HG03565 (cell line): Measurements from ENCODE around the gene FASTKD1.
"Not testable (repeated sequence)": the region's sequence is repeated elsewhere in the genome, so short reads cannot be mapped to it uniquely, and the experiment has no call there.

ENCODE experiments used
- ATAC-seq: cut with Tn5 transposase; IDR thresholded peaks from one replicate; pipeline ENCODE4 v1.9.1; 2021; ENCODE audit warnings: mild to moderate bottlenecking, moderate library complexity; ENCODE audit not compliant: unreplicated experiment

Gene FASTKD1

DNA sequence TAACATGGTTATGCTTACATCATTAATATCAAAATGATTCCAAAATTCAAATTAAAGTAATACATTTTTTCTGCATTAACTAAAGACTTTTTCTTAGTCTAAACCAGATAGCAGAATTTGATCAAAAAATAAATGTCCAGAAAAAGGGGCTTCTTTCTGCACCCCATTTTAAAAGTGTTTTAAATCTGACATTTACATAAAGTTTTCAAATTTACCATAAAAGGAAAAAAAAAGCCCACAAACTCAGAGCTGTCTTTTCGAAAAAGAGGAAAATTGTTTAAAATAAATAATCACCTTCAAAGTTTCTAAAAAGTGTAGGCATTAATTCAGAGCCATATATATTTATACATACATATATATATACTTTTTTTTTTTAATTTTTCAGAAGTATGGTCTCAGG lies 1.5 kb downstream of the FASTKD1 start:
- no peak for ATAC-seq

DNA sequence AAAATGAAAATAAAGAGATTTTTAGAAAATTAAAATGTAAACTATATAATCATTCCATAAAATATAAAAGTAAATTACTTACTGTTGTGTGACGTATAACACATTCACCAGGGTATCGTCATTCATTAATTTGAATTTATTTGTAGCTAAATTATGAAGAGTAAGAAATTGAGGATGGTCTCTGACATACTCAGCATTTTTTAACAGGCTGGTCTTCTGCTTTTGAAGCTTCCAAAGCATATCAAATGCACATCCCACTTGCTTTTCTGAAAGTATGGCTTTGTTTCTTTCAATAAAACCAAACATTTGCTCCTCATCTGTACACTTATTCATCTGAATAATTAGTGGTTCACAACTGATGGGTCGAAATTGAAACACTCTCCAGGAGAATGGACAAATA lies 2.1 kb downstream of the FASTKD1 start:
- ATAC-seq = no peak

DNA sequence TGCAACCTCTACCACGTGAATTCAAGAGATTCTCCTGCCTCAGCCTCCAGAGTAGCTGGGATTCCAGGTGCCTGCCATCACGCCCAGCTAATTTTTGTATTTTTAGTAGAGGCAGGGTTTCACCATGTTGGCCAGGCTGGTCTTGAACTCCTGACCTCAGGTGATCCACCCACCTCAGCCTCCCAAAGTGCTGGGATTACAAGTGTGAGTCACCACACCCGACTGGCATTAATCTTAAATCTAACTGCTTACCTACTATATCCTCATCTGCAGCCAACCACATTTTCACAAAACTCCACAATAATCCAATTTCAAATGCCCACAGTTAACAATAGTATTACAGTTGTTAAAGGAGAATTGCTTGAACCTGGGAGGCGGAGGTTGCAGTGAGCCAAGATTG lies 2.9 kb downstream of the FASTKD1 start:
- ATAC-seq = not testable (repeated sequence)

DNA sequence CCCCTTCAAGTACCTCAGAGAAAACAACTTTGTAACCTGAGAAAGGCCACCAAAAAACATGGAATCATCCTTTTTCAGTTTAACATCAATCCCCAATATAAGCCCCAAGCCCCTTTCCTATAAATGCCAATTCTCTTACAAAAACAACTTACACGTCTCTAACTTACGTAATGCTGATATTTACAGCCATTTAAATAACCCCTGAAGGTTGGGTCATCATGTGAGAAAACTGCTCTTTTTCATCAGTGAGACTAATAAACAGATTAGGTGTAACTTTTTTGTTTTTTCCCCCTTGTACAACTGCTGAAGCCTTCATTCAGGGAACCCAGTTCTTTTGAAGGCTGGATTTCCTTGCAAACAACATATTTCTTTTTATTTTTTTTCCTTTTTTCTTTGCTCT lies 3.7 kb downstream of the FASTKD1 start:
- ATAC-seq = no peak

DNA sequence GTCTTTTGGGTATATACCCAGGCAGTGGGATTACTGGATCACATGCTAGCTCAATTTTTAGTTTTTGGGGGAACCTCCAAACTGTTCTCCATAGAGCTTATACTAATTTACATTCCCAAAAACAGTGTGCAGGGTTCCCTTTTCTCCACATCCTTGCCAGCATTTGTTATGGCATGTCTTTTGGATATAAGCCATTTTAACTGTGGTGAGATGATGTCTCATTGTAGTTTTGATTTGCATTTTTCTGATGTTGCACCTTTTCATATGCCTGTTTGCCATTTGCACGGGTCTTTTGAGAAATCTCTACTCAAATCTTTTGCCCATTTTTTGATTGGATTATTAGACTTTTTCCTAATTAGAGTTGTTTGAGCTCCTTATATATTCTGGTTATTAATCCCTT lies 8.0 kb downstream of the FASTKD1 start:
- no peak for ATAC-seq

DNA sequence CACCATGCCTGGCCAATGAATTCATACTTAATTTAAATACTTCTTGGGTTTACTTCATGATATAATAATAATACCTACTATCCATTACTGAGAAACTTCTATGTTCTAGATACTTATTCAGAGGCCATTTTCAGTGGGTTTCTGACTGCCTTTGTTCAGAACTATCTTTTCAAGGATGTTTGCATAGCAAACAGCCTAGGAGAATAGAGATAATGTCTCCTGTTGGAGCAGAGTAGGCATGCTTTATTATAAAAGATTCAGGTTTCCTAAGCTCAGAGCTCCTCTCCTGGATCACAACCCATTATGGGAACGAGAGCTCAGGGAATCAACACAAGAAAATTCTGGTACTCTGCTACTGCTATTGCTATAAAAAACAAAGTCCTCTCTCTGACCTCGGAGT lies 11.1 kb downstream of the FASTKD1 start:
- no peak for ATAC-seq

DNA sequence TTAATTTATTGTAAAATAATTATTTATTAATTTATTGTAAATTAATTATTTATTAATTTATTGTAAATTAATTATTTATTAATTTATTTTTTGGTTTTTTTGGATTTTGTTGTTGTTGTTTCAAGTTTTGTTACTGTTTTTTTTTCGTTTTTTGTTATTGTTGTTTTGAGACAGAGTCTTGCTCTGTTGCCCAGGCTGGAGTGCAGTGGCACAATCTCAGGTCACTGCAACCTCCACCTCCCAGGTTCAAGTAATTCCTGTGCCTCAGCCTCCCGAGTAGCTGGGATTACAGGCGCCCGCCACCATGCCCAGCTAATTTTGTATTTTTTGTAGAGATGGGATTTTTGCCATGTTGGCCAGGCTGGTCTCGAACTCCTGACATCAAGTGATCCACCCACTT lies 11.6 kb downstream of the FASTKD1 start:
- ATAC-seq = not testable (repeated sequence)

DNA sequence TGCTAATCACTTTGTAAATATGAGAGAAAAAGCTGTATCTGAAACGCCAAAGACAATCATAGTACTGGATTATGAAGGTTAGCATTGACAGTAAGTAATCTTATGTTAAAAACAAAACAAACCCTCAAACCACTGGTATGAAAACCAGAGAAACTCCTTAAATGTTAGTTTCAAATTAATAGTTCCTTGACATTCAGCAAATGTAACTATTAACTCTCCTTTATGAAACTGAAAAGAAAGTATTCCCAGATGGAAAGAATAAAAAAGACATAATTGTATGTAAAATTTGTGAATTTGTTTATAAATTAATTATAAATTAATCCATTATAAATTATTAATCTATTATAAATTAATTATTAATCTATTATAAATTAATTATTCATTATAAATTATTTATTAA lies 12.3 kb downstream of the FASTKD1 start:
- ATAC-seq = no peak

DNA sequence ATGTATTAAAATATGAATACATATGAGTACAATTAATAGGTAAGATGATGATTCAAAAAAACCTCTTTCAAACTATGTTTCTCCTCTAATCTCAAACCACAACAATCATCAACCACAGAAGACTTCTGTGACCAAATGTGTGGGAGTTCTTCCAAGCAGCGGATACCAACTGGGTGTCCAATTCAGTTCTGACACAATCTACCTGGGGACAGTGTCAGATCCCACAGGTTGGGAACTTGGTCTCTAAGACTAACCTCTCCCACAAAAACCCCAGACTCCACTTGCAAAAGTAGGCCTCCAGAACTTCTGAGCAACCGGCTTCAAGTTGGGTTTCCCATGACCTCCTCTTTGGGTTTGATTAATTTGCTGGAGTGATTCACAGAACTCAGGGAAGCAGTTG lies 26.9 kb downstream of the FASTKD1 start:
- ATAC-seq = no peak

DNA sequence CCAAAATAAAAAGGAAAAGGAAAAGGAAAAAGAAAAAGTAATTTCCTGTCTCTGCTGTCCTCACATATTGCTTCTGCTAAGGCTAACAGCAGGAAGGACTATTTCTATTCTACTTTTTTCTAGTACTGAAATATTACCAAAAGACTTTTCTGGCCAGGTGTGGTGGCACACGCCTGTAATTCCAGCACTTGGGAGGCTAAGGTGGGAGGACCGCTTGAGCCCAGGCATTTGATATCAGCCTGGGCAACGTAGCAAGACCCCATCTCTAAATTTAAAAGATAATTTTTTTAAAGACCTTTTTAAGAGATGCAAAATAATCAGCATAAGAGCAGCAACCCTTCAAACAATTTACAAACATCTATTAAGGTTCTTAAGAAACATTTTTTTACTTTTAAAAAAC lies 31.2 kb downstream of the FASTKD1 start:
- ATAC-seq = no peak

DNA sequence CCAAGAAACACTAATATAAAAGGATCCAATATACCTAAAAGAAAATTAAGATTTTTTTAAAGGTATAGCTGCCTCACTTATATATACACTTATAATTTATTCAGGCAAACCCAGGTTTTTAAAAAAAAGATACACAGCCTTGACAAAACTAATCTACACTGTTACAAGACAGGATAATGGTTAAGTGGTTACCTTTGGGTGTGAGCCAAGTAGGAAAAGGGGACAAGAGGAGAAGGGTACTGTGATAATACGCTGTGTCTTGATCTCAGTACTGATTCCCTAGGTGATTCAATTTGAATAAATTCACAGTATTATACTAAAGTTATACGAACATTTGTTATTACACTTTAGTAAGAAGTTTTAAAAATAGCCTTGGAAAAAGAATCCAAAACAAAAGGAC lies 33.5 kb downstream of the FASTKD1 start:
- no peak for ATAC-seq

DNA sequence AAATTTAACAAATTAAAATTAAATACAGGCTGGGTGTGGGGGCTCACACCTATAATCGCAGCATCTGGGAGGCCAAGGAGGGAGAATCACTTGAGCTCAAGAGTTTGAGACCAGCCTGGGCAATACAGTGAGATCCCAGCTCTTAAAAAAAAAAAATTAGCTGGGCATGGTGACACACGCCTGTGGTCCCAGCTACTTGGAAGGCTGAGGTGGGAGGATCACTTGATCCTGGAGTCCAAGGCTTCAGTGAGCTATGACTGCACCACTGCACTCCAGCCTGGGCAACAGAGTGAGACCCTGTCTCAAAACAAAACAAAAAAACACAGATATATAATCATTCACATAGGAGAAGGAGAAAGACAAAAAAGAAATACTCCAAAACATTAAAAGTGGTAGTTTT lies 34.2 kb downstream of the FASTKD1 start:
- not testable (repeated sequence) for ATAC-seq

DNA sequence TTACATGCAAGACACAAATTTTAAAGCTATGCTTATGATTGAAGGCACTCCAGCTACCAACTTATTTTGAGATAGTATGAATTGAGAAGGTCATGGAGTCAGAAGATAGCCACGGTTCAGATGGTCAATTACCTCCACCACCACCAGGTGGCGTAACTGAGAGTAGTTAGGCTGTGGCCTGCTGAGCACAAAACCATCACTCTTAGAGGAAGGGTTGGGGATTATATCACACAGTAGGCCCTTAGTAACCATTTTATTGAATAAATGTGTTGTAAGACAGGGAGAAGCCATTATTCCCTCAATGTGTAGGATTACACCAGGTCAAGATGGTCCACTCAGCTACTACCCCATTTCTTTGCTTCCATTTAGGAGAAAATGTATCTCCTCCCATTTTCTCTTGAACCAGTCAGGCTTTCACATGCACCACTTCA lies 45.4 kb downstream of the FASTKD1 start:
- ATAC-seq = peak; percentile 84

DNA sequence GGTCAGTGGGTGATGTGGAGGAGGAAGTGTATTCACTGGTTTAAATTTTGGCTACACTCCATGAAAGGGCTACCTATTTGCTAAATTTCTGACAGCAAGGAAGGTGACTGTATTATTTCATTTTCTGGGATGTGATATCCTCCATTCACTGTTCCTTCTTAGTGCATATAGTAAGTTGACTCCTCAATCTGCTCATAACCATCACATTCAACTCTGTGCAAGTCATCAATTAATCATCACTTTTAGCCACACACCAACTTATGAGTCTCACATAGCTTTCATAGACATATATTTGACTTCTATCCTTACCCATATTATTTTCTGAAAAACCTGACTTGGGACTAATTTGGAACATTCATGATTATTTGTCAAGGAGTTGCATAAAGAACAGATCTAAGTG lies 47.2 kb downstream of the FASTKD1 start:
- ATAC-seq = no peak

DNA sequence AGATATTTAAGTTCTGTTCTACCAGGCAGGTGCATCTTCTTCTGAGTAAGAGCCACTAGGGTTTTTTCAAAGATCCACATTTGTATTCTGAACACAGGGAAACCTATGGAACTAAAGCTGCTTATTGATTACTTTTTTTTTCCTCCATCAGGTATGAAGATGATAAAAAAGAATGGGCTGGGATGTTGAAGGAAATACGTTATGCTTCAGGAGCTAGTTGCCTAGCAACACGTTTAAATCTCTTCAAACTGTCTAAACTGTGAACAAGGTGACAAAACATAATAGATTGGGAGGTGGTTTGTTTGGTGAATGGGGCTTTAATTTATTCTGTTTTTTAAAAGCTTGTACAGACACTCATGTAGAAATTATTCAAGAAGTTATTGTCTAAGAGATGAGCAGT lies 48.2 kb downstream of the FASTKD1 start:
- ATAC-seq = no peak

DNA sequence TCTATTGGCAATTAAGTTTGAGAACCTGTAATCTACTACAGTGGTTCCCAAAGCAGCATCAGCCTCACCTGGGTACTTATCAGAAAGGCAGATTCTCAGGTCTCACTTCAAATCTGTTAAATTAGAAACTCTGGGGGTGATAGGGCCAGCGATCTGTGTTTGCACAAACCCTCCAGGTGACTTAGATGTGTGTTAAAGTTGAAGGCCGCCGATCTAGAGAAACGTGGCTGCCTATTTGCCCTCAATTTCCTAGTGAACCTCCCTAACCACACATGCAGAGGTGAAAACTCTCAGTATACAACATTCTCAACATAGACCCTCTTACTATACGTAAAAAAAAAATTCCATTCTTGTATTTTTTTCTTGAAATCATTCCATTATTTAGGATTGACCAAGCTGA lies 50.0 kb downstream of the FASTKD1 start:
- ATAC-seq = no peak

DNA sequence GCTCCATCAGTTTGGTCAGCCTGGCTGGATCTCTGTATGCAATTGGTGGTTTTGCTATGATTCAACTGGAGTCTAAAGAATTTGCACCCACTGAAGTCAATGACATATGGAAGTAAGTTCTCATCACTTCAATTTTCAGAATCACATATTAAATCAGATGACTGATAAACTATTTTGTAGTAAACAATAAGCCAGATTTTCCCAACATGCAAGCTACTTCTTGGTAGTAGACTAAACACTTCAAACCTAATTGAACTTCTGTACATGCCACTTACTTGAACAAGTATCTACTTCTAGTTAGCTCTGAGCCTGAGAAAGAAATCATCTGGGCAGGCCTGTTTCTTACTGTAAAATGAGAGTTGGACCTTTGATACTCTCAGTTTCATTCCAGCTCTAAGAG lies 52.8 kb downstream of the FASTKD1 start:
- no peak for ATAC-seq

DNA sequence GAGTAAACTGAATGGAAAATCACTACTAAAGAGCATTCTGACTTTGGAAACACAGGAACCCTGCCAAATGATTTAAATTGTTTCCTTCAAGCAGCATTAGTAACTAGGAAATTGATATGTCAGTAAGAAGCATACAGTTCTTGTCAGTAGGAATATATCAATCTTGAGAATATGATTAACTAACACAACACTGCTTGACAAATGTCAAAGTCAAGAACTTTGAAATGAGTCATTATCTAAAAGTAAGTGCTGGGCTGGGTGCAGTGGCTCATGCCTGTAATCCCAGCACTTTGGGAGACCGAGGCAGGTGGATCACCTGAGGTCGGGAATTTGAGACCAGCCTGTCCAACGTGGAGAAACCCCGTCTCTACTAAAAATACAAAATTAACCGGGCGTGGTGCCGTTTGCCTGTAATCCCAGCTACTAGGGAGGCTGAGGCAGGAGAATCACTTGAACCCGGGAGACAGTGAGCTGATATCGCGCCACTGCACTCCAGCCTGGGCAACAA lies 57.1 kb downstream of the FASTKD1 start:
- ATAC-seq = not testable (repeated sequence)

DNA sequence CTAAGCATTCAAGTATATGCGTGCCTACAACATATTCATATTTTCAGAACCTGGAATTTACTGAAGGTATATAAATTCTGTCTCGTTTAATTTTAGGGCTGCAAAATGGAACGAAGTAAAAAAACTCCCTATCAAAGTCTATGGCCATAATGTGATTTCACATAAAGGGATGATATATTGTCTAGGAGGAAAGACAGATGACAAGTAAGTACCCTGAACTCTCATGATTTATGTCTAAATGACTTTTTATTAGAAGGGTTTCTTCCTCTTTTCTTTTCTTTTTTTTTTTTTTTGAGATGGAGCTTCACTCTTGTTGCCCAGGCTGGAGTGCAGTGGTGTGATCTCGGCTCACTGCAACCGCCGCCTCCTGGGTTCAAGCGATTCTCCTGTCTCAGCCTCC lies 58.9 kb downstream of the FASTKD1 start:
- not testable (repeated sequence) for ATAC-seq

DNA sequence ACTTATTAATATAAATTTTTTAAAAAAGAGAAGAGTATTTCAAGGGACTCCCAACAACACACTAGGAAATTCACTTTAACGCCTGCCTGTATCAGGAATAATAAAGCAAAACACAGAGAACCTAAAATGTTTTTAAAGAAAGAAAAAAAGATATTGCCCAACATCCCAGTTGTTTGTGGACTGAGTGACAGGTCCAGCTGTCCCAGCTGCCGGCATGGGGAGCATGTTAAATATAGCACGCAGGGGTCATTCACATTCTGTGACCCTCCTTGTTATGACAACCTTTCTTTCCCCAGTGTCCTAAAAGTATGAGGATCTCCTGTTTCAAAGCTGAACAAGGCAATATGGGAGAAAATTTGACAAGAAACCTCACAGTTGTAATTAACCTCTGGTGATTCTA lies 59.7 kb downstream of the FASTKD1 start:
- ATAC-seq = no peak

DNA sequence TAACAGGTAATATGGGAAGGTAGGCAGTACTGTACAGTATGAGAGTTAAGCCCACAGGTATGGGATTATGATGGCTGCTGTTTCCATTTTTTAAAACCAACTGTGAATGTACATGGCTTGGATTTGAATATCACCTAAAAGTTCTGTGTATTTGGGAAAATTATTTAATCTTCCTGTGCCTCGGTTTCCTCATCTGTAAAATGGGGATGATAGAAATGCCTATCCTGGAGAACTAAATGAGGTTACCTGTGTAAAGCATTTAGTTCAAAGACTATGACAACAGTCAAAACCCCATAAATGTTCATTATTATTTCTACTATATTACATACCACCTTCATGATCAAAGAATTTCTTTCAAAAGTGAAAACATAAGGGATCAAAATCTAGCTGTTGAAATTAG lies 60.6 kb downstream of the FASTKD1 start:
- ATAC-seq = no peak

DNA sequence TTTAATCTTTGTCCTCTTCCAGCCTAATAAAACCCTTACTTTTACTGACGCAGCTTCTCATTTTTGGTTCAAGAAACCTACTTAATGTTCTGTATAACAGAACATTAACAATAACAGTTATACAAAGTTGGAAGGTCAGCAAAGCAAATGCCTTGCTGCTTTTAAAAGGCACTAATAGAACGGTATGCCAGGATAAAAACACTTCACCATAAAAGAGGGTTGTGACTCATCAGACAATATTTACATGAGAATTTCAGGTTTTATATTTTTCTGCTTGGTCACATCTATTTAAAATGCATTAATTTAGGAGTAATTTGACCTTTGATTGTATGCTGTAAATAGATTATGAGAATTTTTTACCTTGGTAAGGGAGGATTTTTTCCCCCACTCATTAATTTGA lies 61.1 kb downstream of the FASTKD1 start:
- no peak for ATAC-seq

DNA sequence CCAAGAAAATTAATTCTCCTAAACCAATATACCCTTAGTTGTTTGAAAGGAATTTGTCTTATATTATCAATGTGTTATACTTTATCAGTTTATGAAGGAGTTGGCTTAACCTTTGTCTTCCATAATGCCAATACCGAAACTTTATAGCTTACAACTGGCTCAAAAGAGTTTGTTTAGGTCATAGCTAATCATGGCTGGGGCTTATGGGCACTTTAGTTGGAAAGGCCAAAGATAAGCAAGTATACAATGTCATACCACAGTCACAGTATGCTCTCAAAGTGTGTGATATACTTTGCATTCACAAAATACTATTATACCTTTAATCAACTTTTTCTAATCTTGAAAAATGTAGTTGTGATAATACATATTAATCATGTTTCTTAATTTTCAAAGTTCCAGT lies 61.8 kb downstream of the FASTKD1 start:
- no peak for ATAC-seq

DNA sequence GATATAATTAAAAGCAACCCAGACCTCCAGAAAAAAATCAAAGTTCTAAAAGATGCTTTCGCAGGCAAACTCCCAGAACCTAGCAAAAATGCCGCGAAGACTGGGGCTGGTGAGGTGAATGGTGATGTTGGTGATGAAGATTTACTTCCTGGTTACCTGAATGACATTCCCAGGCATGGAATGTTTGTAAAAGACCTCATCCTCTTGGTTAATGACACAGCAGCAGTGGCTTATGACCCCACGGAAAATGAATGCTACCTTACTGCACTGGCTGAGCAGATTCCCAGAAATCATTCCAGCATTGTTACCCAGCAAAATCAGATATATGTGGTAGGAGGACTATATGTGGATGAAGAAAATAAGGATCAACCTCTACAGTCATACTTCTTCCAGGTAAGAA lies 63.2 kb downstream of the FASTKD1 start:
- no peak for ATAC-seq
